ENCODE results near the gene AFTPH. TPM values are rescaled to one million over a fixed set of nuclear protein-coding genes. Genes with fewer than 3 reads are reported as not detected.

AFTPH gene
- total RNA-seq, 2 experiments from 2014 or later = 24.2 to 24.3 TPM

DNA sequence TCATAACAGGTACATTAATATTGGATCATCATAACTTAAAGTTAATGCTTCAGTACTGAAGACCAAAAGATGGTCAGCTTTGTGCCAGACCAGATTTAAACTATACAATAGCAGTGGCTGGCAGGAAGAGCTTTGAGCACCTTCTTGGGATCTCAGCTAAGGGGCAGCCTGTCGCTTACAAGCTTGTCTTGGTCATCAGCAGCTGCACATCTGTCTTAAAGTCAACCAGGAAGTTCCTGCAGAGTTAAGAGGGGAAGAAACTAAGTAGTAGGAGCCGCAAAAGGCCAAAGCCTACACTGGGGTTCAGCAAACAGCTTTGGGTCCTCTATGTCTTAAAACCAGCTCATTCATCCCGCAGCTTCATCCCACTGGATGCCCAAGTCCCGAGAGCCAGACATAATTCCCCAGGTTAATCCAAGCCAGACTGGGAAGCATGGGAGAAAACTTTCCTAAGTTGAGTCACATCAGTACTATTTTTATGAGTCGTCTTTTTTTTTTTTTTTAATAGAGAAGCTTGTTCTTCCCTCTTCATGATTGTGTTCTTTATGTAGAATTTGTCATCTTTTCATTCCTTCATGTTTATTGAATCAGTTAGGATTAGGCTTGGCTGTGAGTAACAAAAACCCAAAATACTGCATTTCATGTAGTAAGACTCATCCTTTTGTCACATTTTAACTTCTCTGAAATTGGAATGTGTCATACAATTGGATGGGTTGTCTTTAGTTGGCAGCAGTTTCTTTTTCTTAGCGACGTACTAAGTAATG, 70.3 kb downstream of the AFTPH start:
- Histone ChIP-seq H3K27ac (ENCODE audit: low read depth in 1 of 2, low read length in 2 of 2) (no peak overlapping the region), H3K27me3 (ENCODE audit: control insufficient read depth in 1 of 2, insufficient read depth in 2 of 2, low read length in 2 of 2) (no peaks in the 10 kb centered on the region), H3K4me3 (ENCODE audit: low read length) (no peak overlapping the region), H3K9me3 (ENCODE audit: control insufficient read depth in 1 of 2, insufficient read depth in 1 of 2, low read length in 2 of 2) (no peaks in the 10 kb centered on the region), H3K36me3 (ENCODE audit: insufficient read depth, low read length) (peaks cover 33% of the 10 kb centered on the region), H3K4me1 (ENCODE audit: insufficient read depth, low read length) (peaks cover 2% of the 10 kb centered on the region)
- TF ChIP-seq, protein P1, sequence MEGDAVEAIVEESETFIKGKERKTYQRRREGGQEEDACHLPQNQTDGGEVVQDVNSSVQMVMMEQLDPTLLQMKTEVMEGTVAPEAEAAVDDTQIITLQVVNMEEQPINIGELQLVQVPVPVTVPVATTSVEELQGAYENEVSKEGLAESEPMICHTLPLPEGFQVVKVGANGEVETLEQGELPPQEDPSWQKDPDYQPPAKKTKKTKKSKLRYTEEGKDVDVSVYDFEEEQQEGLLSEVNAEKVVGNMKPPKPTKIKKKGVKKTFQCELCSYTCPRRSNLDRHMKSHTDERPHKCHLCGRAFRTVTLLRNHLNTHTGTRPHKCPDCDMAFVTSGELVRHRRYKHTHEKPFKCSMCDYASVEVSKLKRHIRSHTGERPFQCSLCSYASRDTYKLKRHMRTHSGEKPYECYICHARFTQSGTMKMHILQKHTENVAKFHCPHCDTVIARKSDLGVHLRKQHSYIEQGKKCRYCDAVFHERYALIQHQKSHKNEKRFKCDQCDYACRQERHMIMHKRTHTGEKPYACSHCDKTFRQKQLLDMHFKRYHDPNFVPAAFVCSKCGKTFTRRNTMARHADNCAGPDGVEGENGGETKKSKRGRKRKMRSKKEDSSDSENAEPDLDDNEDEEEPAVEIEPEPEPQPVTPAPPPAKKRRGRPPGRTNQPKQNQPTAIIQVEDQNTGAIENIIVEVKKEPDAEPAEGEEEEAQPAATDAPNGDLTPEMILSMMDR (IDR thresholded peaks at IDR 0.05) = no peak
- ATAC-seq (ENCODE audit: poor library complexity) = no peak
- no peak for DNase-seq
- Mint-ChIP-seq H3K27ac (no peak overlapping the region), H3K4me3 (no peak overlapping the region), H3K36me3 (ENCODE audit: low read depth) (peaks cover 30% of the 10 kb centered on the region), H3K4me1 (ENCODE audit: low read depth) (no peaks in the 10 kb centered on the region), H3K9me3 (no peaks in the 10 kb centered on the region), H3K27me3 (no peaks in the 10 kb centered on the region)
- CTCF ChIA-PET = interaction anchor here (1.0 kb wide), 1 partner anchor 72 kb away, joined by 3 read pairs; no protein-coding TSS in a partner anchor
- intact Hi-C loops (cut with DNase I, micrococcal nuclease) = no loop called here
- POLR2A ChIA-PET = interaction anchor here (1.1 to 1.8 kb wide), 4 partner anchors 12 to 59 kb away, joined by 3 to 6 read pairs (median 4); partner anchors contain the start of gene SERTAD2

DNA sequence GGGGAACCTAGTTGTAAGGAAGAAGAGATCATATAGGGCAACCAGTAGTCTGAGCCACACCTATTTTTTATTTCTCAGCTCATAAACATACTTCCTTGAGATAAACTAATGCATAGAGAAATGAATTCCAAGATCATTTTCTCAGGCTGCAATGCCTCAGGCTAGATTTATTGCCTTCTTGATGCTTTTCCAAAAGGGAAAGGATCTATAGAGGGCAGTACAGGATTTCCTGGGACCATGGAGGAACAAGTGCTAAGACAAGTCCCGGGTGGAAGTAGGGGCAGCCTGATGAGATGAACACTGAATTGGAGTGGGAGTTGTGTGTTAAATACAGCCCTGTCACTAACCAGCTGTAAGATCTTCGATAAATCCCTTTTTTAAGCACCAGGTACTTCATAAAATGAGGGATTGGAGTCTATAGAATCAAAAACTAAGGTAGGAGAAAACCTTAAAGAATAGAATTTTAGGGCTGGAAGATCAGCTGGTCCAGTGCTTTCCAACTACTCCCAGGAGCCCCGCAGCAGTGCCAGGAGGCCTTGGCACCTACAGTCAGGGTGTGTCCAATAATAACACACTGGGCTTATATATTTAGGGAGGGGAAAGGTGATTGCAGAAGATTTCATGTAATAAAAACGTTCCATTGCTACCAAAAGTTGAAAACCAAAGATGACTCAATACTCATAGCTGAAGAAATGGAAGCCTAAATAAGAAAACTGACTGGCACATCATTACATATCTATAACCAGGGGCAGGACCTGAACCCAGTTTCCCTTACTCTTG, 71.5 kb downstream of the AFTPH start:
- intact Hi-C loops (cut with DNase I, micrococcal nuclease) = no loop called here
- no peak for ATAC-seq (ENCODE audit: poor library complexity)
- H3K27me3 ChIP-seq (ENCODE audit: control insufficient read depth in 1 of 2, insufficient read depth in 2 of 2, low read length in 2 of 2) = no peaks in the 10 kb centered on the region
- TF ChIP-seq, protein P1 (IDR thresholded peaks at IDR 0.05) = no peak
- Mint-ChIP-seq H3K9me3 (no peaks in the 10 kb centered on the region), H3K4me1 (ENCODE audit: low read depth) (no peaks in the 10 kb centered on the region), H3K27ac (no peak overlapping the region), H3K4me3 (no peak overlapping the region), H3K27me3 (no peaks in the 10 kb centered on the region), H3K36me3 (ENCODE audit: low read depth) (peaks cover 21% of the 10 kb centered on the region)
- H3K4me1 ChIP-seq (ENCODE audit: insufficient read depth, low read length) = peaks cover 5% of the 10 kb centered on the region
- H3K9me3 ChIP-seq (ENCODE audit: control insufficient read depth in 1 of 2, insufficient read depth in 1 of 2, low read length in 2 of 2) = no peaks in the 10 kb centered on the region
- no peak for DNase-seq
- ChIA-PET CTCF (interaction anchor here (1.0 kb wide), 1 partner anchor 8 kb away, joined by 4 read pairs; no protein-coding TSS in a partner anchor), POLR2A (interaction anchor here (1.8 kb wide), 1 partner anchor 11 kb away, joined by 6 read pairs; no protein-coding TSS in a partner anchor)
- no peak overlapping the region for H3K27ac ChIP-seq (ENCODE audit: low read depth in 1 of 2, low read length in 2 of 2)
- peaks cover 22% of the 10 kb centered on the region for H3K36me3 ChIP-seq (ENCODE audit: insufficient read depth, low read length)
- no peak overlapping the region for H3K4me3 ChIP-seq (ENCODE audit: low read length)

DNA sequence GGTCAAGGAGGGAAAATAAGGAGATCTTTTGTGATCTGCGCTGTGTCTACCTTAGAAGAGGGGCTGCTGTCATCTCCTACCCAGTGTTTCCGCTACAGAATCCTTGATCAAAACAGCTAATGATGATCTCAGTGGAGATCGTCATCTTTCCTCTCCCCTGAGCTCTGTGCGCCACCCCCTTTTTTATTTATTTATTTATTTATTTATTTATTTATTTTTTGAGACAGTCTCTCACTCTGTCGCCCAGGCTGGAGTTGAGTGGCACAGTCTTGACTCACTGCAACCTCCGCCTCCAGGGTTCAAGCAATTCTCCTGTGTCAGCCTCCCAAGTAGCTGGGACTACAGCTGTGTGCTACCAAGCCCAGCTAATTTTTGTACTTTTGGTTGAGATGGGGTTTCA, 74.1 kb downstream of the AFTPH start:
- H3K27me3 ChIP-seq (ENCODE audit: control insufficient read depth in 1 of 2, insufficient read depth in 2 of 2, low read length in 2 of 2) = no peaks in the 10 kb centered on the region
- TF ChIP-seq, protein P1 (IDR thresholded peaks at IDR 0.05) = no peak
- Mint-ChIP-seq H3K9me3 (no peaks in the 10 kb centered on the region), H3K4me1 (ENCODE audit: low read depth) (no peaks in the 10 kb centered on the region), H3K27ac (no peak overlapping the region), H3K27me3 (no peaks in the 10 kb centered on the region), H3K4me3 (no peak overlapping the region), H3K36me3 (ENCODE audit: low read depth) (no peaks in the 10 kb centered on the region)
- ChIA-PET CTCF (interaction anchor here (2.0 kb wide), 1 partner anchor 11 kb away, joined by 5 read pairs; no protein-coding TSS in a partner anchor), POLR2A (no interaction called here)
- H3K36me3 ChIP-seq (ENCODE audit: insufficient read depth, low read length) = peaks cover 3% of the 10 kb centered on the region
- H3K4me1 ChIP-seq (ENCODE audit: insufficient read depth, low read length) = peaks cover 5% of the 10 kb centered on the region
- no peak overlapping the region for H3K27ac ChIP-seq (ENCODE audit: low read depth in 1 of 2, low read length in 2 of 2)
- H3K4me3 ChIP-seq (ENCODE audit: low read length) = no peak overlapping the region
- intact Hi-C loops (cut with DNase I, micrococcal nuclease) = no loop called here
- DNase-seq (no peak), ATAC-seq (ENCODE audit: poor library complexity) (no peak)
- H3K9me3 ChIP-seq (ENCODE audit: control insufficient read depth in 1 of 2, insufficient read depth in 1 of 2, low read length in 2 of 2) = no peaks in the 10 kb centered on the region
